Gastrocnemius medialis (tissue), 4 donors: ENCODE data around the gene GRPR.

ENCODE experiments used
- POLR2A ChIP-seq, 2 donors: fragments of 450-650 bp; IDR thresholded peaks; one replicate each; pipeline ENCODE4 v1.6.1; 2017; ENCODE audit warnings: antibody characterized with exemption in 2 of 2, mild to moderate bottlenecking in 2 of 2, moderate library complexity in 2 of 2
- TF ChIP-seq, protein P1 (sequence below), 5 experiments: fragments of 450-650 bp in 3 of 5; fragments of 200-600 bp in 2 of 5; sonication (generic) in 2 of 5; IDR thresholded peaks in 4 of 5; conservative IDR thresholded peaks in 1 of 5; 1 replicate in 4 of 5; 2 replicates in 1 of 5; pipeline ENCODE4 v1.5.1; 2016 to 2019; ENCODE audit warnings: antibody characterized with exemption in 5 of 5, mild to moderate bottlenecking in 3 of 5, moderate library complexity in 3 of 5

GRCh38 chrX:16076834-16077233, 46.5 kb upstream of the GRPR start:
- TF ChIP-seq, protein P1, sequence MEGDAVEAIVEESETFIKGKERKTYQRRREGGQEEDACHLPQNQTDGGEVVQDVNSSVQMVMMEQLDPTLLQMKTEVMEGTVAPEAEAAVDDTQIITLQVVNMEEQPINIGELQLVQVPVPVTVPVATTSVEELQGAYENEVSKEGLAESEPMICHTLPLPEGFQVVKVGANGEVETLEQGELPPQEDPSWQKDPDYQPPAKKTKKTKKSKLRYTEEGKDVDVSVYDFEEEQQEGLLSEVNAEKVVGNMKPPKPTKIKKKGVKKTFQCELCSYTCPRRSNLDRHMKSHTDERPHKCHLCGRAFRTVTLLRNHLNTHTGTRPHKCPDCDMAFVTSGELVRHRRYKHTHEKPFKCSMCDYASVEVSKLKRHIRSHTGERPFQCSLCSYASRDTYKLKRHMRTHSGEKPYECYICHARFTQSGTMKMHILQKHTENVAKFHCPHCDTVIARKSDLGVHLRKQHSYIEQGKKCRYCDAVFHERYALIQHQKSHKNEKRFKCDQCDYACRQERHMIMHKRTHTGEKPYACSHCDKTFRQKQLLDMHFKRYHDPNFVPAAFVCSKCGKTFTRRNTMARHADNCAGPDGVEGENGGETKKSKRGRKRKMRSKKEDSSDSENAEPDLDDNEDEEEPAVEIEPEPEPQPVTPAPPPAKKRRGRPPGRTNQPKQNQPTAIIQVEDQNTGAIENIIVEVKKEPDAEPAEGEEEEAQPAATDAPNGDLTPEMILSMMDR (IDR thresholded peaks at IDR 0.05 in 4 of 5, conservative IDR thresholded peaks at IDR 0.05 in 1 of 5): no peak
- TF ChIP-seq POLR2A (IDR thresholded peaks at IDR 0.05): no peak
